ENCODE measurements around the gene CEP76. TPM values are rescaled to one million over a fixed set of nuclear protein-coding genes. Genes with fewer than 3 reads are reported as not detected.

Gene CEP76
- polyA plus RNA-seq, 1 donor from 2014 or later, result 21.4 TPM

- H4K20me1 ChIP-seq (ENCODE audit: insufficient read depth), result no peaks in the 10 kb centered on the region
- H2AFZ ChIP-seq (ENCODE audit: low read depth, low read length), result no peak overlapping the region
- H3K36me3 ChIP-seq (ENCODE audit: insufficient read depth, low read length), result no peaks in the 10 kb centered on the region
- no peak overlapping the region for H3K4me3 ChIP-seq (ENCODE audit: low read length)
- no peak overlapping the region for H3K4me2 ChIP-seq (ENCODE audit: low read length)
- peaks cover 3% of the 10 kb centered on the region for H3F3A ChIP-seq (ENCODE audit: insufficient read depth, low read length, poor library complexity, severe bottlenecking)
- TF ChIP-seq SMC3 (conservative IDR thresholded peaks at IDR 0.05; ENCODE audit: poor library complexity) (no peak), RAD21 (conservative IDR thresholded peaks at IDR 0.05) (no peak), REST (IDR thresholded peaks at IDR 0.05; ENCODE audit: borderline replicate concordance) (no peak), MXI1 (conservative IDR thresholded peaks at IDR 0.05; ENCODE audit: poor library complexity, severe bottlenecking) (no peak), POLR2AphosphoS5 (IDR thresholded peaks at IDR 0.05) (no peak), TAF1 (IDR thresholded peaks at IDR 0.05; ENCODE audit: low read depth) (no peak), EZH2 (IDR thresholded peaks at IDR 0.05; ENCODE audit: borderline replicate concordance, insufficient read depth, low read length, poor library complexity, severe bottlenecking) (no peak), EP300 (conservative IDR thresholded peaks at IDR 0.05; ENCODE audit: poor library complexity, severe bottlenecking) (no peak), CTCF (IDR thresholded peaks at IDR 0.05; ENCODE audit: poor library complexity, severe bottlenecking) (no peak)
- no peaks in the 10 kb centered on the region for H3K9me2 ChIP-seq (ENCODE audit: insufficient read depth, low read length)
- H3K27me3 ChIP-seq (ENCODE audit: insufficient read depth, low read depth, low read length), result no peaks in the 10 kb centered on the region
- H3K9me3 ChIP-seq (ENCODE audit: low read length), result no peaks in the 10 kb centered on the region
- H3K79me2 ChIP-seq (replicated peaks; ENCODE audit: insufficient read depth, low read length), result no peaks in the 10 kb centered on the region
- H3K9ac ChIP-seq (ENCODE audit: low read length), result no peak overlapping the region
- no peak overlapping the region for H3K27ac ChIP-seq (ENCODE audit: low read length)
These were observed 77.3 kb downstream of the CEP76 start for GRCh38 chr18:12625241-12625640.

Other genes with a start within 250 kb of the CEP76 start
- 22.2 and 23.7 TPM in 2 replicates for gene SPIRE1, start 44.6 kb downstream of the CEP76 start, polyA plus RNA-seq
- 87.2 and 102 TPM in 2 replicates for gene PSMG2, start 319 bp upstream of the CEP76 start, polyA plus RNA-seq
- gene PTPN2, start 181.5 kb upstream of the CEP76 start, polyA plus RNA-seq, result 45.2 and 45.7 TPM in 2 replicates
- gene SEH1L, start 245.3 kb upstream of the CEP76 start, polyA plus RNA-seq, result 11.5 and 12.3 TPM in 2 replicates

All from neural cell (in vitro differentiated cells).